Measurements from ENCODE around the gene RABL2B. TPM values are rescaled to one million over a fixed set of nuclear protein-coding genes. Genes with fewer than 3 reads are reported as not detected.
A peak's percentile ranks its signal among the peaks of the same experiment; 100 is the strongest.

The RABL2B gene
- total RNA-seq, 1 donor from 2014 or later, result 32.1 TPM

DNA sequence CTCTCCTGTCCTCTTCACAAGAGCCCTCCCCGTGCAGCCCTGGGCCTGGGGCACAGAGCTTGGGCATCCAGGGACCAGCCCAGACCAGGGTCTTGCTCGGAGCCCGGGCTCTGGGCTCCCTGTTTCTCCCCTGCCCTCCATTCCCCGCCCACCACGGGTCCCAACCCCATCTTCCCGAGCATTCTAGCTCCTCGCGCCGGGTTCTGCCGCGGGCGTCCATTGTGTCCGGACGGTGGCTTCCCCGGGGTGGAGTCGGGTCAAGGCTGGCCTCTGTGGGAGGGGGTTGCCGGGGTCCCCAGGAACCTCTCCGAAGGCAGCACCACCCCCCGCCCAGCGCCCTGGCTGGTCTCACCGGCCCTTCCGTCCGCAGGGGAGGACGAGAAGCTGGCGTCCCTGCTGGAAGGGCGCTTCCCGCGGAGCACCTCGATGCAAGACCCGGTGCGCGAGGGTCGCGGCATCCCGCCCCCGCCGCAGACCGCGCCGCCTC, 63.6 kb downstream of the RABL2B start:
- H3K4me1 Mint-ChIP-seq (ENCODE audit: low read depth), result no peaks in the 10 kb centered on the region
- peaks cover 8% of the 10 kb centered on the region for H3K36me3 Mint-ChIP-seq (ENCODE audit: low read depth)
- H3K27me3 Mint-ChIP-seq (ENCODE audit: low read depth), result peaks cover 6% of the 10 kb centered on the region
- peak overlapping the region; percentile 22 for H3K4me3 Mint-ChIP-seq (ENCODE audit: unreplicated experiment)
- no peaks in the 10 kb centered on the region for H3K9me3 Mint-ChIP-seq (ENCODE audit: low read depth)
- TF ChIP-seq, protein P1, sequence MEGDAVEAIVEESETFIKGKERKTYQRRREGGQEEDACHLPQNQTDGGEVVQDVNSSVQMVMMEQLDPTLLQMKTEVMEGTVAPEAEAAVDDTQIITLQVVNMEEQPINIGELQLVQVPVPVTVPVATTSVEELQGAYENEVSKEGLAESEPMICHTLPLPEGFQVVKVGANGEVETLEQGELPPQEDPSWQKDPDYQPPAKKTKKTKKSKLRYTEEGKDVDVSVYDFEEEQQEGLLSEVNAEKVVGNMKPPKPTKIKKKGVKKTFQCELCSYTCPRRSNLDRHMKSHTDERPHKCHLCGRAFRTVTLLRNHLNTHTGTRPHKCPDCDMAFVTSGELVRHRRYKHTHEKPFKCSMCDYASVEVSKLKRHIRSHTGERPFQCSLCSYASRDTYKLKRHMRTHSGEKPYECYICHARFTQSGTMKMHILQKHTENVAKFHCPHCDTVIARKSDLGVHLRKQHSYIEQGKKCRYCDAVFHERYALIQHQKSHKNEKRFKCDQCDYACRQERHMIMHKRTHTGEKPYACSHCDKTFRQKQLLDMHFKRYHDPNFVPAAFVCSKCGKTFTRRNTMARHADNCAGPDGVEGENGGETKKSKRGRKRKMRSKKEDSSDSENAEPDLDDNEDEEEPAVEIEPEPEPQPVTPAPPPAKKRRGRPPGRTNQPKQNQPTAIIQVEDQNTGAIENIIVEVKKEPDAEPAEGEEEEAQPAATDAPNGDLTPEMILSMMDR (IDR thresholded peaks at IDR 0.05), result no peak
- H3K27ac Mint-ChIP-seq (ENCODE audit: unreplicated experiment), result no peak overlapping the region
- DNase-seq (ENCODE audit: low spot score), result no peak

DNA sequence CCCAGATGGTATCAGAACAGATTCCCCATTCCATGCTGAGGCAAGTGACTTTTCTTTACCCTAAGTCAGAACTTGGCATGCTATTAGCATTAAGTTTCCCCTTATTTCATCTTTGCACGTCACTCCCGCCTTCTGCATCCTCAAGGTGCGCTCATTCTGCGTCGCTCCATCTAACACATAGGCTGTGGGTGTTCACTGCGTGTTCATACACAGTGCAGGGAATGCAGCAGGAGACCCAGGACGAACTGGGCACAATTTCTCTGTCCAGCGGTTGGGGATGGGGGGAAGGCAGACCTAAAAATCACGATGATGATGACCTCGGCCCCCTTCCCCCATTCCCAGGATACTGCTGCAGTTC, 65.1 kb downstream of the RABL2B start:
- Mint-ChIP-seq H3K4me1 (ENCODE audit: low read depth) (no peaks in the 10 kb centered on the region), H3K9me3 (ENCODE audit: low read depth) (no peaks in the 10 kb centered on the region), H3K27me3 (ENCODE audit: low read depth) (peaks cover 6% of the 10 kb centered on the region), H3K27ac (ENCODE audit: unreplicated experiment) (no peak overlapping the region), H3K4me3 (ENCODE audit: unreplicated experiment) (no peak overlapping the region), H3K36me3 (ENCODE audit: low read depth) (peaks cover 8% of the 10 kb centered on the region)
- TF ChIP-seq, protein P1 (IDR thresholded peaks at IDR 0.05), result no peak
- DNase-seq (ENCODE audit: low spot score), result no peak

DNA sequence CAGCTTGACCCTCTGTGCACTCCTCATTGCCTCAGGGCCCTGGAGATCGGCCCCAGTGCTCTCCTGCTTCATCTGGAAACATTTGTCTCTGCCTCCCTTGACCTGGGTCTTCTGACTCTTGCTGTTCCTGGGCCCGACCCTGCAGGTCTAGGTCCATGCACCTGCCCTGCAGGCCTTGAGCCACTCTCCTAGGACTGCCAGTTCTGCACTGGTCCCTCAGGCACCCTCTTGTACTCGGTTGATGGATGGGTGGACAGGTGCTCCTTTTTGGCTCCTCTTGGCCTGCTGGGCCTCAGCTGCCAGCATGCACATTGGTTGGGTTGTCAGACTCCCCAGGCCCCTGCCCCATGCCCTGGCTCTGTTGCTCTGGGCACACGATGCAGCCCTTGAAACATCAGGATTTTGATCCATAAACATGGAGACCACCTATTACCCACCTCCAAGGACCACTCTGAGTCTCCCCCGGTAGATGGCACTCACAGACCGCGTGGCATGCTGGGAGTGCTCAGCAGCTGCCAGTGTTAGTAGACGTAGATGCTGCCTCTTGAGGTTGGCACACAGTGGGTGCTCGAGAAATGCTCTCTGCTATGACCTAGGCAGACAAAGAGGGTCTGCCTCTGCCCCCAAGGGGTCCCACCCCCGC, 65.6 kb downstream of the RABL2B start:
- Mint-ChIP-seq H3K27ac (ENCODE audit: unreplicated experiment) (no peak overlapping the region), H3K4me1 (ENCODE audit: low read depth) (no peaks in the 10 kb centered on the region), H3K27me3 (ENCODE audit: low read depth) (peaks cover 6% of the 10 kb centered on the region), H3K4me3 (ENCODE audit: unreplicated experiment) (no peak overlapping the region), H3K9me3 (ENCODE audit: low read depth) (no peaks in the 10 kb centered on the region), H3K36me3 (ENCODE audit: low read depth) (peaks cover 6% of the 10 kb centered on the region)
- DNase-seq (ENCODE audit: low spot score), result no peak
- TF ChIP-seq, protein P1 (IDR thresholded peaks at IDR 0.05), result no peak

Other genes starting within 250 kb of the RABL2B start
- 0.34 to 7.2 TPM (median 6.3 TPM) in 3 replicates for gene KLHDC7B, start 237.7 kb downstream of the RABL2B start, total RNA-seq
- gene SYCE3, start 220.7 kb downstream of the RABL2B start, total RNA-seq, result not detected in 3 replicates
- 33.9 to 42.6 TPM (median 34.7 TPM) in 3 replicates for gene CPT1B, start 205.2 kb downstream of the RABL2B start, total RNA-seq
- 47.4 to 64.5 TPM (median 47.9 TPM) in 3 replicates for gene CHKB, start 200.8 kb downstream of the RABL2B start, total RNA-seq
- gene MAPK8IP2, start 182.8 kb downstream of the RABL2B start, total RNA-seq, result 3.0 to 4.3 TPM (median 4.1 TPM) in 3 replicates
- 37.6 to 39.8 TPM (median 39.3 TPM) in 3 replicates for gene ARSA, start 155.5 kb downstream of the RABL2B start, total RNA-seq
- gene SHANK3, start 110.8 kb downstream of the RABL2B start, total RNA-seq, result 3.9 to 7.5 TPM (median 7.0 TPM) in 3 replicates
- gene ACR, start 45.4 kb downstream of the RABL2B start, total RNA-seq, result 0.45 to 0.74 TPM (median 0.63 TPM) in 3 replicates